Breast epithelium (tissue), 4 donors: ENCODE measurements around the gene CAMK2D. TPM values are rescaled to one million over a fixed set of nuclear protein-coding genes. Genes with fewer than 3 reads are reported as not detected.

Experiments
- DNase-seq, 2 donors: peaks; one replicate each; pipeline ENCODE4 v3.0.0-alpha.2; 2019; ENCODE audit warnings: low spot score in 2 of 2
- H3K27ac ChIP-seq, 2 donors: fragments of 200-600 bp; sonication (generic) in 1 of 2; one replicate each; pipeline ENCODE4 v1.5.1; 2016 to 2019; ENCODE audit warnings: mild to moderate bottlenecking in 1 of 2
- H3K27me3 ChIP-seq, 2 donors: fragments of 200-600 bp; sonication (generic) in 1 of 2; one replicate each; pipeline versions ENCODE4 v1.5.1 to v1.6.0; 2017 to 2019; ENCODE audit warnings: control low read depth in 1 of 2, mild to moderate bottlenecking in 1 of 2
- H3K36me3 ChIP-seq: fragments of 200-600 bp; one replicate; pipeline ENCODE4 v1.5.1; 2019
- H3K4me1 ChIP-seq, 2 donors: fragments of 200-600 bp; sonication (generic); one replicate each; pipeline ENCODE4 v1.5.1; 2016 to 2019; ENCODE audit warnings: control low read depth in 1 of 2
- H3K4me3 ChIP-seq, 3 donors: fragments of 200-600 bp; sonication (generic); 1 replicate in 2 of 3; 2 replicates in 1 of 3; pipeline ENCODE4 v1.5.1; 2016 to 2019; ENCODE audit warnings: mild to moderate bottlenecking in 3 of 3, moderate library complexity in 2 of 3
- H3K9me3 ChIP-seq, 2 donors: fragments of 200-600 bp; sonication (generic) in 1 of 2; one replicate each; pipeline ENCODE4 v1.5.1; 2016 to 2019; ENCODE audit warnings: control low read depth in 1 of 2
- POLR2A ChIP-seq: fragments of 450-650 bp; IDR thresholded peaks from one replicate; pipeline ENCODE4 v1.6.1; 2016; ENCODE audit warnings: antibody characterized with exemption, mild to moderate bottlenecking, moderate library complexity
- POLR2AphosphoS5 ChIP-seq, 3 donors: sonication (generic); formaldehyde crosslinking; IDR thresholded peaks; one replicate each; pipeline ENCODE4 v1.6.1; 2017; ENCODE audit warnings: antibody characterized with exemption in 3 of 3
- intact Hi-C: fragments of 100-400 bp; cut with DNase I; formaldehyde crosslinking; loops from one replicate; pipeline ENCODE4 v1.15.1; 2023; ENCODE audit warnings: low total_unique reads
- total RNA-seq, 3 donors: library from RNA; depleted of rRNA; stranded (reverse); fragments of >200 nt; gene quantifications; one replicate each; pipeline ENCODE4 v1.1.0, GENCODE V29; 2016
- TF ChIP-seq, protein P1 (sequence below), 3 donors: fragments of 450-650 bp; IDR thresholded peaks; one replicate each; pipeline ENCODE4 v1.5.1; 2016 to 2017; ENCODE audit warnings: antibody characterized with exemption in 3 of 3, mild to moderate bottlenecking in 3 of 3, moderate library complexity in 3 of 3

Gene CAMK2D
- total RNA-seq, 3 donors from 2014 or later, result 47.7 to 62.1 (median 57.7) TPM

DNA sequence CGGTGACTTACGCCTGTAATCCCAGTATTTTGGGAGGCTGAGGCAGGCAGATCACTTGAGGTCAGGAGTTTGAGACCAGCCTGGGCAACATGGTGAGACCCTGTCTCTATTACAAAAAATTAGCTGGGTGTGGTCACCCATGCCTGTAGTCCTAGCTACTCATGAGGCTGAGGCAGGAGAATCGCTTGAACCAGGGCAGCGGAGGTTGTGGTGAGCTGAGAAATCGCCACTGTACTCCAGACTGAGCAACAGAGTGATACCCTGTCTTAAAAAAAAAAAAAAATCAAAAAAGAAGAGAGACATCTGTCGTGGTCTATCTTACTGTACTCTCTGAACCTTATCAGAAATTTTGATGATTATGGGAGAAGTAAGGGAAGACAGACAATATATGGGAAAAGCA, 144.3 kb downstream of the CAMK2D start:
- Histone ChIP-seq H3K36me3 (no peaks in the 10 kb centered on the region), H3K9me3 (no peaks in the 10 kb centered on the region), H3K4me1 (peaks cover 0 to 8% of the 10 kb centered on the region in 2 donors), H3K27ac (no peak overlapping the region), H3K27me3 (no peaks in the 10 kb centered on the region), H3K4me3 (no peak overlapping the region)
- TF ChIP-seq, protein P1, sequence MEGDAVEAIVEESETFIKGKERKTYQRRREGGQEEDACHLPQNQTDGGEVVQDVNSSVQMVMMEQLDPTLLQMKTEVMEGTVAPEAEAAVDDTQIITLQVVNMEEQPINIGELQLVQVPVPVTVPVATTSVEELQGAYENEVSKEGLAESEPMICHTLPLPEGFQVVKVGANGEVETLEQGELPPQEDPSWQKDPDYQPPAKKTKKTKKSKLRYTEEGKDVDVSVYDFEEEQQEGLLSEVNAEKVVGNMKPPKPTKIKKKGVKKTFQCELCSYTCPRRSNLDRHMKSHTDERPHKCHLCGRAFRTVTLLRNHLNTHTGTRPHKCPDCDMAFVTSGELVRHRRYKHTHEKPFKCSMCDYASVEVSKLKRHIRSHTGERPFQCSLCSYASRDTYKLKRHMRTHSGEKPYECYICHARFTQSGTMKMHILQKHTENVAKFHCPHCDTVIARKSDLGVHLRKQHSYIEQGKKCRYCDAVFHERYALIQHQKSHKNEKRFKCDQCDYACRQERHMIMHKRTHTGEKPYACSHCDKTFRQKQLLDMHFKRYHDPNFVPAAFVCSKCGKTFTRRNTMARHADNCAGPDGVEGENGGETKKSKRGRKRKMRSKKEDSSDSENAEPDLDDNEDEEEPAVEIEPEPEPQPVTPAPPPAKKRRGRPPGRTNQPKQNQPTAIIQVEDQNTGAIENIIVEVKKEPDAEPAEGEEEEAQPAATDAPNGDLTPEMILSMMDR (IDR thresholded peaks at IDR 0.05), result no peak
- no peak for TF ChIP-seq POLR2A
- TF ChIP-seq POLR2AphosphoS5 (IDR thresholded peaks at IDR 0.05), result no peak
- intact Hi-C loops, result no loop called here
- DNase-seq, result no peak

DNA sequence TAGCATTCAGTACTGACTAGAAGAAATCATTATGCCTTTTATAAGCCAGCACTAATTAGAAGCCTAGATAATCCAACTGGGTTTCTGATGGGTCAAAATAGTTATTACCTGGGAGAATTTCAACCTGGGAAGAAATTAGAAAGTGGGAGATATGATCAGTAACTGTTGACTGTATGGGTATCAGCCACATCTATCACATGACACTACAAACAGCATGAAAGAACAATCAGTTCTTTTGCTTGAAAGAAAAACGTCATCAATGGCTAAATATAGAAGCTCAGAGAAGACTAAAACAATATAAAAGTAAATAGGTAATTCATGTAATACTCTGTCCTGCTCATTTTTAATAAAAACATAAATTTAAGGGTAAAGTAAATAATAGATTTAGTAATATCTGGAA, 145.1 kb downstream of the CAMK2D start:
- H3K4me1 ChIP-seq, result peaks cover 0 to 8% of the 10 kb centered on the region in 2 donors
- no peak for TF ChIP-seq POLR2A
- no peak for TF ChIP-seq POLR2AphosphoS5 (IDR thresholded peaks at IDR 0.05)
- TF ChIP-seq, protein P1 (IDR thresholded peaks at IDR 0.05), result no peak
- intact Hi-C loops, result no loop called here
- no peak overlapping the region for H3K4me3 ChIP-seq
- H3K9me3 ChIP-seq, result no peaks in the 10 kb centered on the region
- no peak for DNase-seq
- H3K36me3 ChIP-seq, result no peaks in the 10 kb centered on the region
- no peak overlapping the region for H3K27ac ChIP-seq
- no peaks in the 10 kb centered on the region for H3K27me3 ChIP-seq

DNA sequence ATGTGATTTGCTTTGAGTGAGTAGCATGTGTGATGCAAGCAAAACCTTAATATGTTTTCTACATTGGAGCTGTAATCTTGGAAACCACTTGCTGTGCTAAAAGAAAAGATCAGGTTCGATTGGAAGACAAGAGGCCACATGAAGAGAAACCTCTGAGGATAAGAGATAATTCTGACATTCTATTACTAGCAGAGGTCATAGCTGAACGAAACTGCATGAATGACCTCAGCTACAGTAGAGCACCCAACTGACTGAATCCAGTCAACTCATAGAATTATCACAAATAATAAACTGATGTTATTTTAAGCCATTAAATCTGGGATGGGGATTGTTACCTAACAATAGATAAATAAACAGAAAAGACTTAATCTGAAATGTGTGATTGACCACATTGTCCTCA, 147.1 kb downstream of the CAMK2D start:
- intact Hi-C loops, result no loop called here

DNA sequence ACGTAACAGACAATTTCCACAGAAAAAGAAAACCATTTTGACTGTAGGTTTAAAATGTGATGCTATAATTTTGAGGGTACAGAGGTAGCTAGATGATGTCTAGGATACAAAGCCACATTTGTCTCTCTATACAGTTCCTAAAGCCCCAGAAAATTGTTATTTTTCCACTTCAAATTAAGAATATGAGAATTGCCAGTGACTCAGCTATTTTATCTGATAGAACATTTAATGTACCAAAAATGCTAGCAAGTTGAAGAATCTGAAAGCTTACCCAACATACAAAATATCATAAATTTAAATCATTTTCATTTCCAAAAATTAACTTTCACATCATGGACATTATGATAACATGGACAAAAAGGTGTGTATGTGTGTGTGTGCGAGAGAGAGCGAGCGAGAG, 148.0 kb downstream of the CAMK2D start:
- no peak for DNase-seq

More for the DNA sequence above, 147.1 kb downstream of the CAMK2D start:
- H3K27ac ChIP-seq, result no peak overlapping the region
- H3K27me3 ChIP-seq, result no peaks in the 10 kb centered on the region
- H3K4me3 ChIP-seq, result no peak overlapping the region
- DNase-seq, result no peak
- TF ChIP-seq POLR2A (no peak), POLR2AphosphoS5 (IDR thresholded peaks at IDR 0.05) (no peak)
- TF ChIP-seq, protein P1 (IDR thresholded peaks at IDR 0.05), result no peak
- peaks cover 0 to 8% of the 10 kb centered on the region in 2 donors for H3K4me1 ChIP-seq
- no peaks in the 10 kb centered on the region for H3K36me3 ChIP-seq
- no peaks in the 10 kb centered on the region for H3K9me3 ChIP-seq

DNA sequence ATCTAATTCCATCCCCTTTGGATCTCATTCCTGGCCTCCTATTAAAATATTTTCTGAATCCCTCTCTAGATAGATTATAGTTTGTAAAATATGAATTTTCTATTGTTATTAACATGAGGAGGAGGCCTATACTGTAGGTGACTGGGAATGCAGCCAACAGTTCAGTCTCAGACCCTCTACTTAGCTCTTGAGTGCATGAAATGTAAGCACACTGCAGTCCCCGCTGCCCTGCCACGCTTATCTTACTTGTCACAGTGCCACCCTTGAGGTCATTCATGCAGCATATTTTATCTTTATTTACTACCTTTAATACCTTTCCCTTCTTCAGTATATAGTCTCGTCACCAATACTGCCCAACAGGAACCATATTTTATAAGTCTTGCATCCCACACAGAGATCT, 151.0 kb downstream of the CAMK2D start:
- intact Hi-C loops, result no loop called here
- TF ChIP-seq POLR2A (no peak), POLR2AphosphoS5 (IDR thresholded peaks at IDR 0.05) (no peak)
- TF ChIP-seq, protein P1 (IDR thresholded peaks at IDR 0.05), result no peak
- H3K4me3 ChIP-seq, result no peak overlapping the region
- no peaks in the 10 kb centered on the region for H3K9me3 ChIP-seq
- no peak for DNase-seq
- H3K36me3 ChIP-seq, result no peaks in the 10 kb centered on the region
- no peaks in the 10 kb centered on the region for H3K27me3 ChIP-seq
- H3K4me1 ChIP-seq, result no peaks in the 10 kb centered on the region
- no peak overlapping the region for H3K27ac ChIP-seq

More for the DNA sequence above, 148.0 kb downstream of the CAMK2D start:
- intact Hi-C loops, result no loop called here
- Histone ChIP-seq H3K4me3 (no peak overlapping the region), H3K4me1 (peaks cover 0 to 8% of the 10 kb centered on the region in 2 donors), H3K27me3 (no peaks in the 10 kb centered on the region), H3K9me3 (no peaks in the 10 kb centered on the region), H3K36me3 (no peaks in the 10 kb centered on the region), H3K27ac (no peak overlapping the region)
- TF ChIP-seq, protein P1 (IDR thresholded peaks at IDR 0.05), result no peak
- TF ChIP-seq POLR2A (no peak), POLR2AphosphoS5 (IDR thresholded peaks at IDR 0.05) (no peak)
